GM21717 (cell line): Measurements from ENCODE around the gene RUNX1.

Experiments used
- ATAC-seq: cut with Tn5 transposase; IDR thresholded peaks from one replicate; pipeline ENCODE4 v1.9.1; 2021; ENCODE audit warnings: mild to moderate bottlenecking, moderate library complexity; ENCODE audit not compliant: unreplicated experiment

The RUNX1 gene

GRCh38 chr21:34836103-34836932 lies 212.8 kb downstream of the RUNX1 start:
- no peak for ATAC-seq

- ATAC-seq = no peak
Observed at GRCh38 chr21:34835526-34835925, 213.6 kb downstream of the RUNX1 start.

- no peak for ATAC-seq
Observed at GRCh38 chr21:34834852-34835501, 214.1 kb downstream of the RUNX1 start.

GRCh38 chr21:34834290-34834689 lies 214.8 kb downstream of the RUNX1 start:
- no peak for ATAC-seq

GRCh38 chr21:34833465-34833864 lies 215.6 kb downstream of the RUNX1 start:
- ATAC-seq = no peak

- ATAC-seq = no peak
Observed at GRCh38 chr21:34830386-34831170, 218.5 kb downstream of the RUNX1 start.

GRCh38 chr21:34827445-34828235 lies 221.5 kb downstream of the RUNX1 start:
- no peak for ATAC-seq

GRCh38 chr21:34826836-34827235 lies 222.3 kb downstream of the RUNX1 start:
- ATAC-seq = no peak

- ATAC-seq = no peak
Observed at GRCh38 chr21:34825948-34826548, 223.1 kb downstream of the RUNX1 start.

GRCh38 chr21:34825101-34825500 lies 224.0 kb downstream of the RUNX1 start:
- no peak for ATAC-seq

GRCh38 chr21:34824314-34824713 lies 224.8 kb downstream of the RUNX1 start:
- no peak for ATAC-seq

- ATAC-seq = no peak
Observed at GRCh38 chr21:34822942-34823341, 226.2 kb downstream of the RUNX1 start.

GRCh38 chr21:34822168-34822567 lies 226.9 kb downstream of the RUNX1 start:
- no peak for ATAC-seq

- ATAC-seq = no peak
Observed at GRCh38 chr21:34821717-34822116, 227.4 kb downstream of the RUNX1 start.

- ATAC-seq = no peak
Observed at GRCh38 chr21:34820051-34820450, 229.1 kb downstream of the RUNX1 start.

GRCh38 chr21:34819357-34819999 lies 229.6 kb downstream of the RUNX1 start:
- no peak for ATAC-seq

GRCh38 chr21:34818662-34819158 lies 230.4 kb downstream of the RUNX1 start:
- ATAC-seq = no peak

GRCh38 chr21:34817821-34818661 lies 231.1 kb downstream of the RUNX1 start:
- ATAC-seq = no peak
